Caco-2 (cell line): ENCODE data around the gene TINAGL1. TPM values are rescaled to one million over a fixed set of nuclear protein-coding genes. Genes with fewer than 3 reads are reported as not detected.

ENCODE experiments used
- BruUV-seq: library from RNA; stranded (reverse); fragments of 400-500 nt; replicated peaks from 2 replicates; lab custom pipeline; 2021; lab: Mats Ljungman, UMichigan
- CTCF ChIA-PET: fragments of 300-600 bp; sonication (Branson Sonifier 250); formaldehyde crosslinking; loops from one replicate; lab custom pipeline; 2022; ENCODE audit warnings: antibody characterized with exemption; lab: Charles Lee
- POLR2A ChIA-PET: fragments of 300-600 bp; sonication (Branson Sonifier 250); formaldehyde crosslinking; loops from one replicate; lab custom pipeline; 2022; ENCODE audit warnings: antibody characterized with exemption; lab: Charles Lee
- DNase-seq, 2 experiments: peaks; one replicate each; pipeline versions ENCODE4 v3.0.0 to v3.0.0-alpha.2; 2020 to 2022
- H3K27me3 ChIP-seq: replicated peaks from 2 replicates; pipeline ENCODE4 v1.6.0; 2011; ENCODE audit warnings: low read length; ENCODE audit not compliant: control insufficient read depth, insufficient read depth
- H3K36me3 ChIP-seq: 2 replicates; pipeline ENCODE4 v1.5.1; 2011; ENCODE audit warnings: low read length; ENCODE audit not compliant: control insufficient read depth, insufficient read depth
- H3K4me1 ChIP-seq: fragments of 250-450 bp; sonication (Bioruptor Pico); 2 replicates; pipeline ENCODE4 v1.5.1; 2020; ENCODE audit warnings: mild to moderate bottlenecking
- H3K4me3 ChIP-seq: 2 replicates; pipeline ENCODE4 v1.5.1; 2011; ENCODE audit warnings: low read depth, mild to moderate bottlenecking, control low read depth, low read length
- H3K9me3 ChIP-seq: fragments of 250-450 bp; sonication (Bioruptor Pico); 2 replicates; pipeline ENCODE4 v1.5.1; 2020; ENCODE audit warnings: mild to moderate bottlenecking, moderate library complexity
- H3K27ac Mint-ChIP-seq: one replicate; pipeline ENCODE4 v1.8.0; 2022; ENCODE audit warnings: mixed read lengths; ENCODE audit not compliant: unreplicated experiment
- H3K27me3 Mint-ChIP-seq: one replicate; pipeline ENCODE4 v1.8.0; 2022; ENCODE audit warnings: mixed read lengths; ENCODE audit not compliant: insufficient read depth, unreplicated experiment
- H3K36me3 Mint-ChIP-seq: one replicate; pipeline ENCODE4 v1.8.0; 2022; ENCODE audit warnings: mild to moderate bottlenecking, mixed read lengths; ENCODE audit not compliant: insufficient read depth, unreplicated experiment
- H3K4me1 Mint-ChIP-seq: one replicate; pipeline ENCODE4 v1.8.0; 2022; ENCODE audit warnings: low read depth, mixed read lengths; ENCODE audit not compliant: unreplicated experiment
- H3K4me3 Mint-ChIP-seq: one replicate; pipeline ENCODE4 v1.8.0; 2022; ENCODE audit warnings: mild to moderate bottlenecking, moderate library complexity, mixed read lengths; ENCODE audit not compliant: unreplicated experiment
- H3K9me3 Mint-ChIP-seq: one replicate; pipeline ENCODE4 v1.8.0; 2022; ENCODE audit warnings: mixed read lengths; ENCODE audit not compliant: unreplicated experiment
- CTCF ChIP-seq, 2 experiments: fragments of 200-600 bp in 1 of 2; IDR thresholded peaks; 1 replicate in 1 of 2; 2 replicates in 1 of 2; pipeline versions ENCODE4 v1.5.1 to v1.8.0; 2011 to 2022; ENCODE audit warnings: antibody characterized with exemption in 1 of 2, control low read depth in 1 of 2, inconsistent platforms in 1 of 2, low read depth in 1 of 2, low read length in 1 of 2, mild to moderate bottlenecking in 1 of 2, moderate library complexity in 1 of 2; ENCODE audit not compliant: insufficient read depth in 1 of 2, severe bottlenecking in 1 of 2, unreplicated experiment in 1 of 2
- intact Hi-C: fragments of 100-400 bp; cut with micrococcal nuclease; formaldehyde crosslinking; loops from one replicate; pipeline ENCODE4 v1.10.0; 2022; ENCODE audit not compliant: unreplicated experiment
- total RNA-seq: library from RNA; stranded (reverse); gene quantifications from 2 replicates; pipeline ENCODE4 v1.2.3, GENCODE V29; 2022

Gene TINAGL1
- total RNA-seq, 1 experiment from 2014 or later, result 101 TPM

DNA sequence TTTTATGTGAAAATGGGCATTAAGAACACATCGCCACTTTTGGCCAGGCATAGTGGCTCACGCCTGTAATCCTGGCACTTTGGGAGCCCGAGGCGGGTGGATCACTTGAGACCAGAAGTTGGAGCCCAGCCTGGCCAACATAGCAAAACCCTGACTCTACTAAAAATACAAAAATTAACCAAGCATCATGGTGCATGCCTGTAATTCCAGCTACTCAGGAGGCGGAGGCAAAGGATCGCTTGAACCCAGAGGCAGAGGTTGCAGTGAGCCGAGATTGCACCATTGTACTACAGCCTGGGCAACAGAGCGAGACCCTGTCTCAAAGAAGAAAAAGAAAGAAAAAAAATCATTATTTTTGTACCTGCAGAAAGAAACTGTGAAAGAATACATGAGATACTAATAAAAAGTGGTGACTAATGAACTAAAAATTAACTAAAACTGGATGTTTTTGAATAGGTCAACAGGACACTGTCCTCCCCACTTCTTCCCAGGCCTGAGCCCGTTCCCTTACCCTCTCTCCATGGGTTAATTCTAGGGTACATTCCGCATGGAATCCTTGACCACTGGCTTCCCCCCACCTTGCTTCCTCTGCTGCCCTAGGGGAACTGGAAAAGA is 8.3 kb upstream of the TINAGL1 start:
- intact Hi-C loops, result no loop called here
- no peak overlapping the region for H3K27ac Mint-ChIP-seq
- BruUV-seq, result no TSS peak
- H3K36me3 Mint-ChIP-seq, result peaks cover 8% of the 10 kb centered on the region
- DNase-seq, result no peak
- Histone ChIP-seq H3K36me3 (no peaks in the 10 kb centered on the region), H3K27me3 (no peaks in the 10 kb centered on the region), H3K4me1 (peaks cover 40% of the 10 kb centered on the region), H3K4me3 (no peak overlapping the region), H3K9me3 (no peaks in the 10 kb centered on the region)
- no peak overlapping the region for H3K4me3 Mint-ChIP-seq
- no peaks in the 10 kb centered on the region for H3K27me3 Mint-ChIP-seq
- H3K4me1 Mint-ChIP-seq, result peaks cover 18% of the 10 kb centered on the region
- ChIA-PET CTCF (no interaction called here), POLR2A (no interaction called here)
- no peak for TF ChIP-seq CTCF (IDR thresholded peaks at IDR 0.05; ENCODE audit: insufficient read depth in 1 of 2, low read depth in 1 of 2, low read length in 1 of 2, severe bottlenecking in 1 of 2, unreplicated experiment in 1 of 2)
- H3K9me3 Mint-ChIP-seq, result no peaks in the 10 kb centered on the region

DNA sequence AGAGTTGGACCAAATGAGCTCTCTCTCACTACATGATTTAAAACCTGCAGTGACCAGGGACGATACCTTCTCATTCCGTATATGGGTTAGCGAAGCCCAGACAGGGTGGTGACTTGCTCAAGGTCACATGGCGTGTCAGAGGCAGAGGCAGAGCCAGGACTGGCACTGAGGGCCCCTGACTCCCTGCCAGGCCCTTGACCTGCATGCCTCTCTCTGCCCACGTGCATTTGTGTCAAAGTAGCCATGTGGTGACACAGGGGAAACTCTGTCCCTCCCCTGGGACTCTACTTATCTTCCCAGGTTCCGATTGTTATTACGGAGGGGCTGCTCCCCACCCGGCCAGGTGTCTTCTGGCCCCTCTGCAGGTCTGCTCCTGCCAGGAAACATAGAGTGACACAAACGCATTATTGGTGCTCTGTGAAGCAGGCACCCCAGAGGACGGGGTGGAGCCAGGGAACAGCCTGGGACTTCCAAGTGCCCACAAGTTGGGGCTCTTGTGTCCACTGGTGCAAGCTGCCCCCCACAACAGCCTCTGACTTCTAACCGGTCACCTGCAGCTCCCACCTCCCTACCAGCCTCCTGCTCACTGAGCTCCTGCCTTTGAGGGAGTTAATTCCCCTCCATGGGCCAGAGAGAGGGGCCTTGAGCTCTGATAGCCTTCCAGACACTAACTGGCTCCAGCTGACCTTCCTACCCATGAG is 7.3 kb upstream of the TINAGL1 start:
- POLR2A ChIA-PET, result no interaction called here

More for the DNA sequence above, 7.3 kb upstream of the TINAGL1 start:
- CTCF ChIA-PET, result no interaction called here
- no peak overlapping the region for H3K4me3 Mint-ChIP-seq
- H3K4me1 ChIP-seq, result peaks cover 40% of the 10 kb centered on the region
- H3K36me3 ChIP-seq, result no peaks in the 10 kb centered on the region
- no TSS peak for BruUV-seq
- no peak overlapping the region for H3K27ac Mint-ChIP-seq
- no peak overlapping the region for H3K4me3 ChIP-seq
- no peaks in the 10 kb centered on the region for H3K9me3 ChIP-seq
- TF ChIP-seq CTCF (IDR thresholded peaks at IDR 0.05; ENCODE audit: insufficient read depth in 1 of 2, low read depth in 1 of 2, low read length in 1 of 2, severe bottlenecking in 1 of 2, unreplicated experiment in 1 of 2), result no peak
- intact Hi-C loops, result no loop called here
- no peaks in the 10 kb centered on the region for H3K9me3 Mint-ChIP-seq
- H3K36me3 Mint-ChIP-seq, result peaks cover 4% of the 10 kb centered on the region
- peaks cover 17% of the 10 kb centered on the region for H3K4me1 Mint-ChIP-seq
- H3K27me3 Mint-ChIP-seq, result no peaks in the 10 kb centered on the region
- DNase-seq, result no peak
- H3K27me3 ChIP-seq, result no peaks in the 10 kb centered on the region
